ENCODE data around the gene PLCB1.

Gene PLCB1

DNA sequence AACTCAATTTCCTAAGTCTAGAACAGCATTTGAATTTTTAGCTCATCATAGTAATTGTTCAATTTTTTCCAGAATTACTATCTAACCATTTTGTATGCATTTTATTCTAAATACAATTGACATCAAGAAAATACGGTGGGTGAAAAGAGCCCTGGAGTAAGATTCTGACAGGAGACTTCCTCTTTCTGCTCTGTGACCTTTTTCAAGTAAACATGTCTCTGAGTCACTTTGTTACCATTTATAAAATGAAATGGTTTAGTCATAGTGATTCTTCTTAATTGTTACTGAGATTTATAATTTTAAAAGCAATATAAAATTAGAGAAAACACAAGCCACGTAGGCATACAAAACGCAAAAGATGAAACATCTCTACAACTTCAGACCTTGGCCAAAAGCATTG, 80.2 kb downstream of the PLCB1 start:
- no peak for DNase-seq (ENCODE audit: low read depth)

DNA sequence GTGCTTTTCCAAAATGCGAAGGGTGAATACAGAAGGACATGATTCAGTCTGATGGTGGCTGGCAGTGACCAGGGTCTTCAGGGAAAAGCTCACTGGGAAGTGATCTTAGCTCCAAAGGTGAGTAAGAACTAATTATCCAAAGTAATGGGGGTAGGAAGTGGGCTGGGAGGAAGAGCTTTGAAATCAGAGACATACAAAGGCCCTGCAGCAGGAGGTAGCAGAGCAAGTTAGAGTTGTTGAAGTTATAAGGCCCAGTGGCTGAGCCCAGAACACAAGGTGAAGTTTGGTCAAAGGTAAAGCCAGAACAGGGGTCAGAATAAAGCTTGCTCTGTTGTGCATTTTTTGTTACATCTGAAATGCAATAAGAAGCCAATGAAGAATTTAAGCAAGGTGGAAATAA, 81.2 kb downstream of the PLCB1 start:
- DNase-seq (ENCODE audit: low read depth) = no peak

DNA sequence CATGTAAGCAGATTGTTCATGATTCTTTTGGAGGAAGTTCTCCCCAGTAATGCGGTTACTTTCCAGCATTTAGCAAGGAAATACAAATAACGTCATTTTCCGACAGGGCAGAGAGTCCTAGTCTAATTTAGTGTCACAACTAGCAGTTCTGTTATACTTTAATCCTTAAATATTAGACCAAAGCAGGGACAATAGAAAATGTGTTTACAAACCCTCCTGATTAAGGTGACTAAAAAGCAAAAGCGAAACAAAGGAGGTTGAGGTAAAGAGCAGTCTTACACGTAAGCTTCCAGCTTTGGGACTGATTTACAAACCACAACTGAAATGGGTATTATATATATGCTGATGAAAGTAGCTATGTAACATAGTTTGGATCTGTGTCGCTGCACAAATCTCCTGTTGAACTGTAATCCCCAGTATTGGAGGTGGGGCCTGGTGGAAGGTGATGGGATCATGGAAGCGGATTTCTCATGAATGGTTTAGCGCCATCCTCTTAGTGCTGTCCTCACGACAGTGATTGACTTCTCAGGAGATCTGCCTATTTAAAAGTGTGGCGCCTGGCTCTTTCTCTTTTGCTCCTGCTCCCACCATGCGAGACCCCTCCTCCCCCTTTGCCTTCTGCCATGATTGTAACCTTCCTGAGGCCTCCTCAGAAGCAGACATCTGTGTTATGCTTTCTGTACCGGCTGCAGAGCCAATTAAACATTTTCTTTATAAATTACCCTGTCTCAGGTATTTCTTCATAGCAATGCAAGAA, 81.9 kb downstream of the PLCB1 start:
- no peak for DNase-seq (ENCODE audit: low read depth)

DNA sequence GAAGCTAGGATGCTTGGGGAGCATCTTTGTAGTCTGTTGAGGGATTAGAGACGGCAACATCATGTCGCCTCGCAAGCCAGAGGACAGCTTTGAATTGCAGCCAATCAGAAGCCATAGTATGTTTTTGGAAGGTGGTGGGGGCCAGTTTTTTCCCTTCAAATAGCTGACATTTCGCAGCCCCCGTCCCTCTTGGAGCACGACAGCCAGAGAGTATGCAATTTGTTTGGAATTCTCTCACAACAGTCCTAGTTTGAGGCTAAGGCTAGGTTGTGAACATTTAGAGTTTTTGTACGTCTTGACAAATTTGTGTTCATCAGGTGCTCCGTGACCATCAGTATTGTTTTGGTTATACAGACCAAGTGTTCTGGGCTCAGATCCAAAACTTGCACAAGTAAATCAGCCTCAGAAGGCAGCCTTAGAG, 83.3 kb downstream of the PLCB1 start:
- DNase-seq (ENCODE audit: low read depth) = peak; percentile 49

- no peak for DNase-seq (ENCODE audit: low read depth)
Measured at GRCh38 chr20:8216375-8217200, 84.5 kb downstream of the PLCB1 start.

- no peak for DNase-seq (ENCODE audit: low read depth)
Measured at GRCh38 chr20:8218861-8219260, 86.8 kb downstream of the PLCB1 start.

DNA sequence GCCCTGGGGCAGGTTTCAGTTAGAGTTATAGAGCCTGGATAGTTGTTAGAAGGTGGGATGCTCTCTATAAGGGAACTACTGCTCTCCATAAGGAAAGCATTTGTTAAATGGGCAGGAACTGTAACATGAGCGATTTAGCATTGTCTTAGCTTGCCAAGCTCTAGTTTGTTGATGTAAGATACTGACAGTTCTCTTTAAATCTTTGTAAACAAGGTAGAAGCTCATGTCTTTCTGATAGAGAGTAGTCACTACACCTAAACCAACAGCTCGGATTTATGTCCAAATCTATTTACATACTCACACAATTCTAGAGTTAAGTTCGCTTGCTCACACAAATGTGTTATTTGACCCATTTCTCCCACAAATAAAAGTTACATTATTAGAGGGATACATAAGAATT, 87.3 kb downstream of the PLCB1 start:
- DNase-seq (ENCODE audit: low read depth) = no peak

GRCh38 chr20:8220716-8221115, 88.7 kb downstream of the PLCB1 start:
- no peak for DNase-seq (ENCODE audit: low read depth)

DNA sequence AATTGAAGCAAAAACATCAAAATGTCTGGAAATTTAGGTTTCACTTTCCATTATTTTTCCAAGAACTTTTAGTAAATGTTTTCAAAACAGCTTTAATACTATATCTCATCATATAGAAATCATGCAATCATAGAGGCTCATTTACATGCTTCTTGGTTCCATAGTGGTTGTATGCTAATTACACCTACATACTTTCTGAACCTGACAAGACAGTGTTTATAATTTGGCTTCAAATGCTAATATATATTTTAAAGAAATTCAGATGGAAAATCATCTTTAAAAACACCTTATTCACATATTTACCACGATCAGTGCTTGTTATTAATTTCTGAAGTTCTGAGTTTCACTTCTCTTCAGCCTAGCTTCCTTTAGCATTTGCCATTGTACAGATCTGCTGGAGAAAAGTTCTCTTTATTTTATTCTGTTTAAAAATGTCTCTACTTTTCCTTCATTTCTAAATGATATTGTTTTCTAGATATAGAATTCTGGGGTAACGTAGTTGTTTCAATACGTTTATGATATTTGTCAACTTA, 89.9 kb downstream of the PLCB1 start:
- DNase-seq (ENCODE audit: low read depth) = no peak

DNA sequence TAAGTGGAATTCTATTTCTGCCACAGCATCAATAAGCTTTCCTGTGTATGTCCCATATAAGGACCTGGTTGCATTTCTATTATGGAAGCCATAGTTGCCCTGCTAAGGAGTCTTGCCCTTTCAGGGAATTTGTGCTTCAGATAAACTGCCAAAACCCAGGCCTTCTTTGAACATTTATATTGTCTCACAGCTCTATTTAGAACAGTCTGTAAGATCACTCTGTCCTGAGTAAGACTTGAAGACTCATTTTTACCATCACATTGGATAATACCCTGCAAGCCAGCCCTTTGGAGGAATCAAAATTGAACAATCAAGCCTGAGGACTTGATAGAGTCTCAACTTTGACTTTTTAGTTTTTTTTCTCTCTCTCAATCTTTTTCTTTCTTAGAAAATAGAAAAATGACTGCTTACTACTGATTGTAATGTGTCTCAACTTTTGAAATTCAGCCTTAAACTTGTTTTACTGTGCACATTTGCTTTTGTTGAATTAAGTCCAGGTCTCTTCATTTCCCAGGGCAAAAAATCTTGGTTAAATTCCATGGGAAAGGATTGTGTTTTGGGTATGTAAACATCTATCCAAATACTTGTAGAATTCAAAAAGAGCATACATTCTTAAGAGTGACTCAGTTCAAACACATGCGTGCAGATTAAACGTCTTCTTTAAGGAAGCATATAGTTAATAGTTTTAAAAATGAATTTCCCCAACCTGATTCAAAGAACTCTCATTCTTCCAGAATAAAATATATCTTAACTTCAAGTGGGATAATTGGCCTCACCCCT, 91.2 kb downstream of the PLCB1 start:
- peak; percentile 73 for DNase-seq (ENCODE audit: low read depth)

- DNase-seq (ENCODE audit: low read depth) = no peak
Measured at GRCh38 chr20:8225658-8226057, 93.6 kb downstream of the PLCB1 start.

DNA sequence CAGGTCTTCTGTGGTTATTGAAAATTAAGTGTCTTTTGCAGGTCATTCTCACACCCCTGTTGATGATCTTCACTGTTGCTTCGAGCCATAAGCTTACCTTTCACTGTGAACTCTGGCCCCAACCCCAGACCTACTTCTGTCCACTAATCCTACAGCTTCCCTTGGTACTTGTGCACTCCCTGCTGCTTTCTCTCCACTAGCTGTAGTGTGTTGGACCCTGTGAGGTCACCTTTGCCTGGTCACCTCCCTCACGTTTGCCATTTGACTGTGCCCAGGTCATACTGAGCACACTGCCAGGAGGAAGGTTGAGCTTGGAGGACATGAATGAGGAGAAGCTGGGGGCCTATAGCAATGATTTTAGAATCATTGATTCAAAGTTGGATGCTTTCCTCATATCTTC, 94.0 kb downstream of the PLCB1 start:
- DNase-seq (ENCODE audit: low read depth) = no peak

GRCh38 chr20:8227293-8227692, 95.2 kb downstream of the PLCB1 start:
- no peak for DNase-seq (ENCODE audit: low read depth)

DNA sequence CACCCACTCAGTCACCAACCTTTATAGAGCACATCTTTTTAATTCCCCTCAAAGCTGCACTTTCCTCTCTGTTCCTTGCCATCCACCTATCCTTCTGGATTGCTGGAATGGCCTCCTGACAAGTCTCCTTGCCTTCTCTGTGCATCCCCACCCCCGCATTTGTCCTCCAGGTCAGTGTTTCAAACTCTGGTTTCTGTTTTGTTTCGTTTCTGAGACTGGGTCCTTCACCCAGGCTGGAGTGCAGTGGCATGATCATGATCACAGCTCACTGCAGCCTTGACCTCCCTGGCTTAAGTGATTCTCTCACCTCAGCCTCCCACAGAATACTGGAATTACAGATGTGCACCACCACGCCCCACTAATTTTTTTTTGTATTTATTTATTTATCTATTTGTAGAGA, 96.2 kb downstream of the PLCB1 start:
- DNase-seq (ENCODE audit: low read depth) = no peak

DNA sequence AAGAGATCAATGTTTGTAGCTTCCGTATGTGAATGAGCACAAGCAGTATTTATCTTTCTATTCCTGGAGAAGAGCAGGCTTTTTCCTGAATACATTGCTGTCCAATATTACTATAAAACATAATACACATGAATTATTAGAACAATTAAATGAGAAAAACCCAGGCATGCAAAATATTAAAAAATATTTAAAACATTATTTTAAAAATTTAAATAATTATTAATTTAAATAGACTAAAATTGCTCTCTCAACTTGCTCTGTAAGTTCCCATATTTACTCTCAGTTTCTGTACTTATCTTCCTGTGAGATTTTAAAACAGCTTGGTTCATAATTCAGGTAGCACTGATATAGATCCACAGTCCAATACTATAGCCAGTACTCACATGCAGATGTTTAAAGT, 97.0 kb downstream of the PLCB1 start:
- no peak for DNase-seq (ENCODE audit: low read depth)

DNA sequence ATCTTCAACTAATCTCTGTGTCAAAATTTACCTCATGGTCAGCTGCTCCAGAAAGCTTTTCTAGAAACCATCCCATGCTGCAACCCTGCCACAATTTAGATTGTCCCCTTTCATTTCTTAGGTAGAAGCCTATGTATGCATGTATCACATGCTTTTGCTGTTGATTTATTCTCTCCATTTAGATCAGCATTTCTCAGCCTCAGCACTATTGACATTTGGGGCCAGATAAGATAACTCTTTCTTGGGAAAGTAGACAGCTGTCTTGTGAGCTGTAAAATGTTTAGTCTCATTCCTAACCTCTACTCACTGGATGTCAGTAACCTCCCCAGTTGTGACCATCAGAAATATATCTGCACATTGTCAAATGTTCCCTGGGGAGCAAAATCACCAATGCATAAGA, 99.0 kb downstream of the PLCB1 start:
- no peak for DNase-seq (ENCODE audit: low read depth)

- DNase-seq (ENCODE audit: low read depth) = no peak
Measured at GRCh38 chr20:8232332-8232731, 100.3 kb downstream of the PLCB1 start.

- no peak for DNase-seq (ENCODE audit: low read depth)
Measured at GRCh38 chr20:8234580-8234979, 102.5 kb downstream of the PLCB1 start.

DNA sequence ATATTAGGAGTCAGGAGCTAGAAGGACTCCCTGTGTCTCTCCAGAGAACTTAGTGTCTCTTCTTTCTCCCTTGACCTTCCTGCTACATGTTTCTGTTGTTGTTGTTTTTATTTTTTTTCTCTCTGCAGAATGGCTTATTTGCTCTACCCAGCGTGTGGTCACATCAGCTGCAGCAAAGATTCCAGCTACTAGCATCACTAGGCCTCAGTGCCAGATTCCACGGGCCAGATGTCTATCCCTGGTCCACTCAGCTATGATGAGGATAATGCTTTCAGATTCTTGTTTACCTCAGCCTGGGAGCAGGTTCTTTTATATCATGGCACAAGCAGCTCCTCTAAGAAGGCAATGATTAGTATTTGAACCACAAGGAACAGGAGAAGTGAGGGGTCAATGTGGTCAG, 110.0 kb downstream of the PLCB1 start:
- DNase-seq (ENCODE audit: low read depth) = no peak

DNA sequence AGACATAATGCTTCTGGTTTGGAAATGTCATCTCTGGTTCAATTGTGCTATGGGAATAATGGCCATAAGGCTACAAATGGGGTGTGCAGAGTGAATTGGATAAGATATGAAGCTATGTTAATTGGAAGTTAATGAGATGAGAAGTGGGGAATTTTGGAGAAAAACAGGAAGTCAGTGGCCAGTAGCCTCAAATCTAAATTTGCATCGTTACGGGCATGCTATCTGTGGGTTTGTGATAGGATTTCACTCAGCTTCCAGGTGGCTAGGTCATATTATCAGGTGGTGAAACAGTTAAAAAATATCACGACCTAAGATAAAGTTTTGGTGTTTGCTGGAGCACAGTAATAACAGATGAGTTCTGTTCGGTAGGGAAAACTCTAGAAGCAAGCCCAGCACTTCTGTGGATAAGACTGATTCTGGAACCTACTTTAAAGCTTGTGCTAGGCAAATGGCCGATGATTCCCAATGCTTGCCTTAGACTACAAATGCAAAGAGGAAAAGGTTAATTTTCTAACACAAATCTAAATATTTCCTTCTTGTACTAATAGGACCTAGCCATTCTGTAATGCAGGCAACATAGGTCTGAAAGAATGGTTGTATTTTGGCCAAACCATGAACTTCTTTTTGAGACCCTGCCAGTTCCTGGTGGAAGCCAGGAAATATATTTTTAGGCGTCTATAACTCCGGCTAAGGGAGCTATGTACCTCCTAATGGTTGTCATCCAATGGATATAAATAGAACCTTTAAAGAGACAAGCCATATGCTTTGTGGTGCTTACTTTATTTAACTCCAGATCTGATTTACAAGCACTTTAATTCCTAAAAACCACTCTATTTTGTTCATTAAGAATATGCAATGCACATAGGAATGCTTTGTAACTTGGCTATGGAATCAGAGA, 111.0 kb downstream of the PLCB1 start:
- DNase-seq (ENCODE audit: low read depth) = peak; percentile 49

GRCh38 chr20:8244637-8245036, 112.6 kb downstream of the PLCB1 start:
- peak; percentile 73 for DNase-seq (ENCODE audit: low read depth)
